Measurements from ENCODE around the gene TMEM252.

Gene TMEM252

DNA sequence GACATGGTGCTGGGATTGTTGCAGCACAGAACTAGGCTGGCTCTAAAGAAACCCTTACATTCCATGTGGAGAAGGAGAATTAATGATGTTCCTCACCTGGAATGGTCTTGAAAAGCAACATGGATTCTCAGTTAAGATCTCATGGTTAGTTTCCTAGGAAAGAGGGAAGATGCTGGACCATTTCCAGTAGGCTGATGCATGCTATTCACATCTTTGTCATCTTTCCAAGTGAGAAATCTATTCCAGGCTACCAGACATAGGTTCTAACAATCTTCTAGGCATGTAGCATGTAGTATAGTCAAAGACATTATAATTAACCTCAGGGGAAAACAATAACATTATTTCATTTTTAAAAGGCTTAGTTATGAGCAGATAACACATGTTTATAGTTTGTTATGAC lies 44.3 kb downstream of the TMEM252 start:
- DNase-seq, result no peak

DNA sequence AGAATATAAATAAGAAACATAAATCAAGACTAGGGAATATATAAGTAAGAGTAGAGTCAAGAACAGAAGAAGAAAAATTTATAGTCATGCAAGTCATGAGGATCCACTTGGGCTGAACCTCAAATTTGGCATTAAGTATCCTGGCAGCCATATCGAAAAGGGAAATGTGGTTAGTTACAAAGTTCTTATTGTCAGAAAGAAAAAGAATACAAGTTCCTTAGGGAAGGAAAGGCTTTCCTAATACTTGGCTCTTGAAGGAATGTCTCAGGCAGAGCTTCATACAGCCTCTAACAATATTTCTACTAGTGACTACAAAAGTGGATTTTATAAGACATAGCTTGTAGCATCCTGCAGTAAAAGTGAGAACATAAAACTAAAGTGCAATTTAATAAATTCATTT lies 45.4 kb downstream of the TMEM252 start:
- no peak for DNase-seq

DNA sequence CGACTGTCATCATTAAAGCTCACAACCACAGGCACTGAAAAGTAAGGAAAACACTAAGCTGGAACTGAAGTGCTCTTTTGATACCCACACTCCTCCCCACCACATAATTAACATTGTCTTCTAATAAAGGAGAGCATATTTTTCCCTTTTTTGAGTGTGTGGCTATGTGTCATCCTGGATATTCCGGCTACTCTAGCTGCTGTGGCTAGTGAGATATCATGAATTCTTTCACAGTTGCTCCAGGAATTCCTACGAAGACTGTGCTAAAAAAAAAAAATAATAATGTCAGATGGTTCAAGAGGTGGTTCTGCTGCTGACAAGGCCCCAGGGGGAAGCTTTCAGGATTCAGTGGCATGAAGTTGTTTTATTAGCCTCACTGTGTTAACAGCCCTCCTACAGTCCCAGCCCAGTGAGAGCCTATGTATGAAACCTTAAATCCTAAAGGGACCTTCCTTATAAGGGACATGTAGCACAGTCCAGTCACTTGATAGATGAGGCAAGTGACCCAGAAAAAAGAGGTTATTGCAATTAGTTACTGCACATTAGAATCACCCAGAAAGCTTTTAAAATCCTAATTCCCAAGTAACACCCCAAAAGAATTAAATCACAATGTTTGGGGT lies 46.6 kb downstream of the TMEM252 start:
- DNase-seq, result no peak

DNA sequence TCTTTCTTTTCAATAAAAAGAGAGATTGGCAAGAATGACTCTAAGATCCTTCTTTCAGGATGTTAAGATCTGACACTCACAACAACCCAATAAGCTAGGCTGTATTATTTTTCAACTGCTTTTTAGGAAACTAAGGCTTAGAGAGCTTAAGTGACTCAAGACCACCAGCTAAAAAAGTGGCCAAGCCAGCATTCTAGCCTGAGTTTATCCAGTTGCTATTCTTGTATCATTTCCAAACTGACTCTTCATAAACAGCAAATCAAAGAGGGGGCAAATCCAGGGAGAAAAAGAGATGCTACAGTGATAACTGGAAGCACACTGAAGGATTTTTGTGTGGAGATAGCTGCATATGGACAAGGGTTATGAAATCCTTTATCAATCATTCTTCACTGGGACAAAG lies 47.1 kb downstream of the TMEM252 start:
- DNase-seq, result no peak

GRCh38 chr9:68492806-68493205 lies 47.9 kb downstream of the TMEM252 start:
- no peak for DNase-seq

- DNase-seq, result no peak
Observed at GRCh38 chr9:68489646-68490045, 51.0 kb downstream of the TMEM252 start.

DNA sequence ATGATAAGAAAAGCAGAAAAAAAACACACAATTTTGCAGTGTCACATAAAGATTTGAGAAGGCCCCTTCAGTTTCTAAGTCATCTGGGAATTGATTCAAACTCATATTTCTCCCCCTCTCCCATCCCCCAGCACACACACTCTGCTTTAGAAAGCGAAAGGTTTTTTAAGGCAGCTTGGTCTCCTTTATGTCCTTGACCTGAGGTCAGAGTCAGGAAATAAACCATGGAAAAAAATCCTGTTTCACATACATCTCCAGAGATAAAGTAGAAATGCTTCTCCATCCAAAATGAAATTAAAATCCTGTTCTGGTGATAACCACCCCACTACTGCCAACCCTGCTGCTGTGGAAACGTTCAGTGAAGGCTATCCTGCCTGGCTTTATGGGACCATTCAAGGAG lies 52.6 kb downstream of the TMEM252 start:
- DNase-seq, result no peak
